ENCODE data around the gene DENND2D. TPM values are rescaled to one million over a fixed set of nuclear protein-coding genes. Genes with fewer than 3 reads are reported as not detected.
A peak's percentile ranks its signal among the peaks of the same experiment; 100 is the strongest.

The DENND2D gene
- total and polyA plus RNA-seq, 9 of the 15 experiments (the other 6 are each of a cell fraction or from before 2014, with no cell fraction given): 0.08 to 0.44 (median 0.13) TPM; not detected in 6

DNA sequence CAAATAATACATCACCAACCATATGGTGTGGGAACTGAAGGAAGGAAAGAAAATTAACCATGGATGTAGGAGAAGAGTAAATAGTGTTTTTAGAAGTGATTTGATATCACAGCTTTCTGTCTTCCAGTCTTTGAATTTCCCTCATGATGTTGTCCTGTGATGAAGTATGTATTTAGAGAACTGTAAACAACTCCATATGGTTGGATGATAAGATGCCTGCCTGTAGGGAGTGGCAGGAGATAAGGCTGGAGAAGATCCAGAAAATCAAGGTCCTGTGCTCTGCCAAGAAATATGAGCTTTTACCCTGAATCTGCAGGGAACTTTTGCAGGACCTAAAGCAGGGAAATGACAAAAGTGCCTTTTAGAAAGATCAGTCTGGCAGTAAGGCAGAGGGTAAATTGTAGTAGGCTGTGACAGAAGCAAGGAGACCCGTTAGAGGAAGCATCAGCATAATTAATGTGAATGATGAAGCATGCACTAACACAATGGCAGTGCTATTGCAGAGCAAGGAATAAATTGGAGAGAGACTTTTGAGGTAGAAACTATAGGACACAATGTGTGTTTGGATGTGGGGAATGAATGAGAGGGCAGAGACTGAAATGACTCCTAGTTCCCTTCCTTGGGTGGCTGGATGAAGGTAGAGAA, 38.5 kb downstream of the DENND2D start (continued):
- TF ChIP-seq, protein P1, sequence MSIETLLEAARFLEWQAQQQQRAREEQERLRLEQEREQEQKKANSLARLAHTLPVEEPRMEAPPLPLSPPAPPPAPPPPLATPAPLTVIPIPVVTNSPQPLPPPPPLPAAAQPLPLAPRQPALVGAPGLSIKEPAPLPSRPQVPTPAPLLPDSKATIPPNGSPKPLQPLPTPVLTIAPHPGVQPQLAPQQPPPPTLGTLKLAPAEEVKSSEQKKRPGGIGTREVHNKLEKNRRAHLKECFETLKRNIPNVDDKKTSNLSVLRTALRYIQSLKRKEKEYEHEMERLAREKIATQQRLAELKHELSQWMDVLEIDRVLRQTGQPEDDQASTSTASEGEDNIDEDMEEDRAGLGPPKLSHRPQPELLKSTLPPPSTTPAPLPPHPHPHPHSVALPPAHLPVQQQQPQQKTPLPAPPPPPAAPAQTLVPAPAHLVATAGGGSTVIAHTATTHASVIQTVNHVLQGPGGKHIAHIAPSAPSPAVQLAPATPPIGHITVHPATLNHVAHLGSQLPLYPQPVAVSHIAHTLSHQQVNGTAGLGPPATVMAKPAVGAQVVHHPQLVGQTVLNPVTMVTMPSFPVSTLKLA (conservative IDR thresholded peaks at IDR 0.05): peak in 1 of 2 experiments; percentile 86; a peak in 3 of 4 replicates
- TF ChIP-seq KDM1A (IDR thresholded peaks at IDR 0.05) (peak; percentile 100), ARNT (IDR thresholded peaks at IDR 0.05) (peak in 1 of 2 experiments; percentile 95; a peak in 2 of 4 replicates), IFI16 (CRISPR knock-in tag; IDR thresholded peaks at IDR 0.05) (no peak), MCM7 (IDR thresholded peaks at IDR 0.05) (no peak), XRCC3 (IDR thresholded peaks at IDR 0.05) (no peak), DDX20 (tag; IDR thresholded peaks at IDR 0.05; ENCODE audit: low read depth) (peak; percentile 32; the same call in 1 of the 2 replicates), CEBPG (CRISPR knock-in tag; IDR thresholded peaks at IDR 0.05) (no peak), CEBPG (tag; conservative IDR thresholded peaks at IDR 0.05 in 1 of 2, IDR thresholded peaks at IDR 0.05 in 1 of 2) (no peak), NBN (IDR thresholded peaks at IDR 0.05; ENCODE audit: low read depth) (peak; percentile 88), TBL1XR1 (IDR thresholded peaks at IDR 0.05; ENCODE audit: low read length in 2 of 2) (peak; percentile 41 to 98; a peak in 3 of 4 replicates), HMG20A (CRISPR knock-in tag; conservative IDR thresholded peaks at IDR 0.05) (peak; percentile 97), BHLHE40 (IDR thresholded peaks at IDR 0.05; ENCODE audit: low read length) (peak; percentile 75; the same call in 1 of the 2 replicates), LEF1 (IDR thresholded peaks at IDR 0.05) (peak; percentile 84), TCF3 (CRISPR knock-in tag; IDR thresholded peaks at IDR 0.05) (peak; percentile 99), PTBP1 (IDR thresholded peaks at IDR 0.05; ENCODE audit: low read depth, low read length) (no peak), ZNF354B (CRISPR knock-in tag; IDR thresholded peaks at IDR 0.05) (no peak), RCOR1 (IDR thresholded peaks at IDR 0.05; ENCODE audit: borderline replicate concordance in 1 of 2, low read depth in 2 of 2, low read length in 2 of 2) (peak; percentile 99 to 100)
- TF ChIP-seq, protein P2, sequence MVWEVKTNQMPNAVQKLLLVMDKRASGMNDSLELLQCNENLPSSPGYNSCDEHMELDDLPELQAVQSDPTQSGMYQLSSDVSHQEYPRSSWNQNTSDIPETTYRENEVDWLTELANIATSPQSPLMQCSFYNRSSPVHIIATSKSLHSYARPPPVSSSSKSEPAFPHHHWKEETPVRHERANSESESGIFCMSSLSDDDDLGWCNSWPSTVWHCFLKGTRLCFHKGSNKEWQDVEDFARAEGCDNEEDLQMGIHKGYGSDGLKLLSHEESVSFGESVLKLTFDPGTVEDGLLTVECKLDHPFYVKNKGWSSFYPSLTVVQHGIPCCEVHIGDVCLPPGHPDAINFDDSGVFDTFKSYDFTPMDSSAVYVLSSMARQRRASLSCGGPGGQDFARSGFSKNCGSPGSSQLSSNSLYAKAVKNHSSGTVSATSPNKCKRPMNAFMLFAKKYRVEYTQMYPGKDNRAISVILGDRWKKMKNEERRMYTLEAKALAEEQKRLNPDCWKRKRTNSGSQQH (CRISPR knock-in tag; IDR thresholded peaks at IDR 0.05): peak; percentile 88
- TF ChIP-seq, protein P3, sequence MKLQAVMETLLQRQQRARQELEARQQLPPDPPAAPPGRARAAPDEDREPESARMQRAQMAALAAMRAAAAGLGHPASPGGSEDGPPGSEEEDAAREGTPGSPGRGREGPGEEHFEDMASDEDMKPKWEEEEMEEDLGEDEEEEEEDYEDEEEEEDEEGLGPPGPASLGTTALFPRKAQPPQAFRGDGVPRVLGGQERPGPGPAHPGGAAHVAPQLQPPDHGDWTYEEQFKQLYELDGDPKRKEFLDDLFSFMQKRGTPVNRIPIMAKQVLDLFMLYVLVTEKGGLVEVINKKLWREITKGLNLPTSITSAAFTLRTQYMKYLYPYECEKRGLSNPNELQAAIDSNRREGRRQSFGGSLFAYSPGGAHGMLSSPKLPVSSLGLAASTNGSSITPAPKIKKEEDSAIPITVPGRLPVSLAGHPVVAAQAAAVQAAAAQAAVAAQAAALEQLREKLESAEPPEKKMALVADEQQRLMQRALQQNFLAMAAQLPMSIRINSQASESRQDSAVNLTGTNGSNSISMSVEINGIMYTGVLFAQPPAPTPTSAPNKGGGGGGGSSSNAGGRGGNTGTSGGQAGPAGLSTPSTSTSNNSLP (IDR thresholded peaks at IDR 0.05; ENCODE audit: borderline replicate concordance, low read depth, low read length): peak; percentile 95
- TF ChIP-seq, protein P4, sequence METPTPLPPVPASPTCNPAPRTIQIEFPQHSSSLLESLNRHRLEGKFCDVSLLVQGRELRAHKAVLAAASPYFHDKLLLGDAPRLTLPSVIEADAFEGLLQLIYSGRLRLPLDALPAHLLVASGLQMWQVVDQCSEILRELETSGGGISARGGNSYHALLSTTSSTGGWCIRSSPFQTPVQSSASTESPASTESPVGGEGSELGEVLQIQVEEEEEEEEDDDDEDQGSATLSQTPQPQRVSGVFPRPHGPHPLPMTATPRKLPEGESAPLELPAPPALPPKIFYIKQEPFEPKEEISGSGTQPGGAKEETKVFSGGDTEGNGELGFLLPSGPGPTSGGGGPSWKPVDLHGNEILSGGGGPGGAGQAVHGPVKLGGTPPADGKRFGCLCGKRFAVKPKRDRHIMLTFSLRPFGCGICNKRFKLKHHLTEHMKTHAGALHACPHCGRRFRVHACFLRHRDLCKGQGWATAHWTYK (CRISPR knock-in tag; IDR thresholded peaks at IDR 0.05): peak; percentile 92
- TF ChIP-seq, protein P5, sequence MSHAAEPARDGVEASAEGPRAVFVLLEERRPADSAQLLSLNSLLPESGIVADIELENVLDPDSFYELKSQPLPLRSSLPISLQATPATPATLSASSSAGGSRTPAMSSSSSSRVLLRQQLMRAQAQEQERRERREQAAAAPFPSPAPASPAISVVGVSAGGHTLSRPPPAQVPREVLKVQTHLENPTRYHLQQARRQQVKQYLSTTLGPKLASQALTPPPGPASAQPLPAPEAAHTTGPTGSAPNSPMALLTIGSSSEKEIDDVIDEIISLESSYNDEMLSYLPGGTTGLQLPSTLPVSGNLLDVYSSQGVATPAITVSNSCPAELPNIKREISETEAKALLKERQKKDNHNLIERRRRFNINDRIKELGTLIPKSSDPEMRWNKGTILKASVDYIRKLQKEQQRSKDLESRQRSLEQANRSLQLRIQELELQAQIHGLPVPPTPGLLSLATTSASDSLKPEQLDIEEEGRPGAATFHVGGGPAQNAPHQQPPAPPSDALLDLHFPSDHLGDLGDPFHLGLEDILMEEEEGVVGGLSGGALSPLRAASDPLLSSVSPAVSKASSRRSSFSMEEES (CRISPR knock-in tag; IDR thresholded peaks at IDR 0.05): peak; percentile 16; the same call in 1 of the 2 replicates

Data from K562 (cell line).